LoVo (cell line): ENCODE results near the gene ULBP1.
"Not testable (repeated sequence)": the region's sequence is repeated elsewhere in the genome, so short reads cannot be mapped to it uniquely, and the experiment has no call there.

ENCODE experiments used
- DNase-seq: peaks from one replicate; pipeline ENCODE4 v3.0.0-alpha.2; 2016; ENCODE audit warnings: low spot score

Gene ULBP1

DNA sequence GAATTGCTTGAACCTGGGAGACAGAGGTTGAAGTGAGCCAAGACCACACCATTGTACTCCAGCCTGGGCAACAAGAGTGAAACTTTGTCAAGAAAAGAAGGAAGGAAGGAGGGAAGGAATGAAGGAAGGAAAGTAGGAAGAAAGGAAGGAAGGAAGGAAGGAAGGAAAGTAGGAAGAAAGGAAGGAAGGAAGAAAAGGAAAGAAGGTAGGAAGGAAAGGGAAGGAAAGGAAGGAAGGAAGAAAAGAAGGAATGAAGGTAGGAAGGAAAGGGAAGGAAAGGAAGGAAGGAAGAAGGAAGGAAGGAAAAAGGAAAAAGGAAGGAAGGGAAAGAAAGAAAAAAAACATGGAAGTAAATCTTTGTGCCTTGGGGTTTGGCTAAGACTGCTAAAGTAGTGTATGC, 11.7 kb downstream of the ULBP1 start:
- no peak for DNase-seq

GRCh38 chr6:149977221-149977620, 13.5 kb downstream of the ULBP1 start:
- DNase-seq, result no peak

GRCh38 chr6:149978610-149979009, 14.9 kb downstream of the ULBP1 start:
- DNase-seq, result no peak

DNA sequence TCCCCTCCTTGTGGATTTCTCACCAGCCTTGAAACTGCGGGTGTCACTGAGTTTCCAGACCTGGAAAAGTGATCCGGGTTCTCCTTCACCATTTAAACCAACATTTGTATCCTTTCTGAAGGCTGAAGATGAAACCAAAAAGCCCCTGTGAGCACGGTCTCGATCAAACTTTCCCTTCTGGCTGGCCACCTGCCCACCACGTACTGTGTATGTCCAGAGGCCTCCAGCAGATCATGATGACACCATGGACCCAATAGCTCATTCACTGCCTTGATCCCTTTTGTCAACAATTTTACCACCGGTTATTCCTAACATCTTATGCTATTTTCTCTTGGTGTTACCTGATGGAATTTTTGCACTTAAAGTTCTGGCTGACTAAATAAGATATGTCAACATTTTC, 15.6 kb downstream of the ULBP1 start:
- no peak for DNase-seq

DNA sequence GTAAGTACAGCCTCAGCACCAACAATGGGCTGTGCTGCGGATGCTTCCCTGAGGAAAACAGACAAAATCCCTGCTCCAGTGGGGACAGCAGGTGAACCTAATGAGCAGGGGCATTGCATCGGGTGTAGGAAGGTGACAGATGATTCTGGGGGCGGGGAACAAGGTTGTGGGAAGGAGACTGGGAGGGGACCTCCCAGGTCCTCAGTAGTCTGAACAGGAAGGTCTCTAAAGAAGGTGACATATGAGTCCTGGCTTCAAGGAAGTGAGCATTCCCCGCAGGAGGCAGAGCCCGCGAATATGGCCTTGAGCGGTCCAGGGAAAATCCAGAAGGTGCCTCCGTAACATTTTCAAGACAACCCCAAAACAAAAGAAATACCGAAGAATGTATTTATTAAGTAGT, 19.4 kb downstream of the ULBP1 start:
- DNase-seq, result no peak

- no peak for DNase-seq
Measured at GRCh38 chr6:149984773-149985172, 21.0 kb downstream of the ULBP1 start.

DNA sequence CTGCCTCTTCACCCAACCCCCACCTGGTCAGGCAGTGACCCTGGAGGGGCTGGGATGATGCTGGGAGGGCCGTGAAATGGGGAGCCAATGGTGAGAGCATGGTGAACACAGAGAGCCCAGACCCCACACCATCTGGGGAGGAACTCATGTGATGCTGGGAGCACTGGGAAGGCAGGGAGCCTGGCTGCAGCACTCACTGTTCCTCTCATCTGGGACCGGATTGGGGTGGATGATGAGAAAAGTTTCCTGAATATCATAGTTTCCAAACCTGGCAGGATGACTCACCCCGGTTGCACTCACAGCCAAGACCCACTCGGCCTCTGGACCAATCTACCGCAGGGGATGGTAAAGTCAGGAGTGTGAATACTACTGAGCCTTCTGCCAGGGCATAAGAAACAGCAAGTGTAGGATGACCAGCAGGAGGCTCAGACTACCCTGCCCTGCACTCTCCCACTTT, 21.8 kb downstream of the ULBP1 start:
- no peak for DNase-seq

GRCh38 chr6:149987602-149988107, 23.9 kb downstream of the ULBP1 start:
- no peak for DNase-seq

- no peak for DNase-seq
Measured at GRCh38 chr6:149988550-149989346, 25.0 kb downstream of the ULBP1 start.

DNA sequence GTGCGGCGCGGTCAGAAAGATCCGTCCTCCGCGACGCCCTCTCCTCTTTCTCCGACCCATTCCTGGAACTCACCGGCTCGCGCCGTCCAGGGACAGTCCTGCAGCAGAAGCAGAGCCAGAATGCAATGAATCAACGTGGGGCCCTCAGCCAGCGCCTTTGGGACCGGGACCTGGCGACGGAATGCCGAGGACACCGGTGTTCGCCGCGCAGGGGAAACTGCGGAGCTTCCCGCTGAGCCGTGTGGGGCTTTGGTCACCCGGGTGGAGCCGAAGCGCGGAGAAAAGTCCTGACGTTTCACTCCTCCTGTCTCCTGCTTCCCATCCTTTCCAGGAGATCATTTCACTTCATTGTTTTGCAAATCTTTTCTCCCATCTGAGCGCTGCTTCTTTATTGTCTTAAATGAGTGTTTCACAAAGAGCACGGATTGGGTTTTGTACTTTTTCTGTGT, 26.5 kb downstream of the ULBP1 start:
- DNase-seq, result no peak

GRCh38 chr6:149990661-149991471, 27.1 kb downstream of the ULBP1 start:
- DNase-seq, result peak; percentile 8

GRCh38 chr6:149991472-149991795, 27.7 kb downstream of the ULBP1 start:
- not testable (repeated sequence) for DNase-seq

GRCh38 chr6:149991838-149992237, 28.1 kb downstream of the ULBP1 start:
- DNase-seq, result no peak

- no peak for DNase-seq
Measured at GRCh38 chr6:149995235-149995750, 31.6 kb downstream of the ULBP1 start.

- DNase-seq, result no peak
Measured at GRCh38 chr6:149995971-149996370, 32.2 kb downstream of the ULBP1 start.

DNA sequence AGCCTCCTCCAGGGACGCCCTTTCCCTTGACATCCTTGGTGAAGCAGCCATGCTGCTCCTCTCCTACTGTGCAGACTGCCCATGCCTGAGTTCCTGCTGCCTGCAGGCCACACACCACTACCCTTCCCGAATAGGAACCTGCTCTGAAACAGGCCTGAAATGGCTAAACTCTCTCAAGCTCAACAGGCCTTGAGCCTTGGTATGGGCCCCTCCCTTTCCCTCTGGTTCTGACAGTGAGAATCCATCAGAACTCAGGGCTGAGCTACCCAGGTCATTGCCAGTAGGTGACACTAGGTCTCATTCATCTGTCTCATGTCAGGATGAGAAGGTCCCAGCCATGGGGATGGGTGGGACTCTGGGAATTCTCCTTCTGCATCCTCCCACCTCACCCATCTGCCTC, 35.9 kb downstream of the ULBP1 start:
- DNase-seq, result no peak

DNA sequence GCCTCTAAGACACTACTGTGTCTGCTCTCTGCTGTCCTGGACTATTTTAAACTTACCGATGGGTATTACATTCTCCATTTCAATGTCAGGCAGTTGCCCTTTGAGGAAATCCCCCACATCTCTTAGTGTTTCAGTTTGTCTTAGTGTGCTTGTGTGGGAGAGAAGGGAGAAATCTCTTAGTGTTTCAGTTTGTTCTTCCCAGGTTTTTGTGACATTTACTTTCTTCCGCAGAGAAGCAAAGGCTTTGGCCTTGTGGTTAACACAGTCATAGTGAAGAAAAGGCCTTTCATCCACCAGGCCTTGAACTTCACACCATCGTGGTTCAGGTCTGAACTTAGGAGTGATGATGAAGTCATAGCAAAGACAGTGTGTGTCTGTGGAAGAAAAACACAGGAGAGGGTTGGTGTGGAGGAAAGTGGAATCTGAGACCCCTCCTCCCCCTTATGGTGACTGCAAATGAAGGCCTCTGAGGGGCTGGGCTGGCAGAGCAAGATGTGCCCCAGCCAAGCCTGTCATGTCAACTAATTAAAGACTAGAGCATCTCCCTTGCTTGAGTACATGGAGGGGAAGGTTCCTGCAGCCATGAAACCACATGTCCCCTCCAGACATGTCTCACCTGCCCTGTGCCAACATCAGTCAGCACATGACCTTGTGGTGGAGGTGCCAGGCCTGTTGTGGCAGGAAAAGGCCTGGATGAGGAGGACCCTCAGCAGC, 37.7 kb downstream of the ULBP1 start:
- no peak for DNase-seq

DNA sequence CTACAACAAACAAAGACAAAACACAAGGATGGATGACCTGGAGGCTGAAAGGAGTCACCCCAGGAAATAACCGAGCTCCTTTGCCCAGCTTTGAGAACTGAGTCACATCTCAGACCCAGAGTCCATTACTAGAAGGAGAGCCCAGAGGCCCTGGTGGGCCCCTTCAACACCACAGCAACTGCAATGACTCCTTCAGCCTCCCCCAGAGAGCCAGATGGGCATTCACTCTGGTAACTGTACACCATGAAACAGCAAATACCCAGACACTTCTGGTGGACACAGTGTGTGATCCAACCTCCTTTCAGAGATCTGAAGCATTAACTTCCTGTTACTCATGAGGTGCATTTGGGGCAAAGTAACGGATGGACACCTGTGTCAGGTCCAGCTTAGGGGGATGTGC, 39.0 kb downstream of the ULBP1 start:
- DNase-seq, result no peak

DNA sequence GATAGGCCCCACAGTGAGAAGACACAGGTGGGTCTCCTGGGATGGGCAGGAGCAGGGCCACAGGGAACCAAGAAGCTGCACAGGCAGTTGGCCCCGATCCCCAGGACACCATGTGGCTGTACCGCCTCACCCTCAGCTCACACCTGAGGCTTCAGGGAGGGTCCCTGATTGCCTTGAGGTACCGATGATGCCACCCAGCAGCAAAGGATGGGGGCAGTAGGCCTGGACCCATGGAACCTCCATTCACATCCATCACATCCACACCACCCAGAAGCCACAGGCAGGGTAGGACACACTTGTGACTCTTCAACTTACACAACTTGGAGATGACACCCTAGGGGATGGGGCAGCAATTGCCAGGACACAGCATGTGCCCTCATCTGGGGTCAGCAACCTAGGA, 39.9 kb downstream of the ULBP1 start:
- not testable (repeated sequence) for DNase-seq

DNA sequence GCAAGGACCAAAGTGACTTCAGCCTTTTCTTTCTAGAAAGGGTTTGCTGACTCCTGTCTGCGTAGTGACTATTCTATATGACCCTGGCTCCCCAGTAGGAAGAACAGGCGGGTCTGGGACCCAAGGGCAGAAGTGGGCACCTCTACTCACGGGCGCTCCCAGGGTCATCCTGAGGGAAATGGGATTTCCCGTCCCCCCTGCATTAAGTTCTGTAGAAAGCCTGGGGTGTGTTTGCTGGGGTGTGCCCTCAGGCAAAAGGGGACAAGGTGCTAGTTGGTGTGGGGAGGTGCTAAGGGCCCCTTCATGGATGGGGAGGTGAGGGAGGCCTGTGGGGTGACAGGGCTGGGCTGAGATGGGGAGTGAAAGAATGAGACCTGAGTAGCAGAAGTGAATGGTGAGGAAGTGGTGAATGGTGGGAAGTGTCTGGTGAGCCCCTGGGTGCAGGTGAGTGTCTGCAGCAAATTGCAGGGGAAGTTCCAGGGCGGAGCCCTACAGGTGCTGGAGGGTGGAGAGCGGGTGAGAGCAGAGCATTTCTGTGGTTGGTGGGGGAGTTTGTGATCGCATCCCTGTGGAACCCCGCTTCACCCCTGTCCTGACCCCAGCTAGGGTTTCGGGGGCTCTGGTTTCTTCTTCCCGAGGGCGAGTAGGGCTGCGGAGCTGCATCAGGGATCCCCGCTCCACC, 40.5 kb downstream of the ULBP1 start:
- DNase-seq, result no peak
